AG09319 (cell line): ENCODE results near the gene DCTPP1.

Experiments
- DNase-seq: peaks from one replicate; pipeline ENCODE4 v3.0.0-alpha.2; 2010; ENCODE audit warnings: low read depth; ENCODE audit errors: extremely low read depth
- TF ChIP-seq, protein P1 (sequence below): IDR thresholded peaks from 2 replicates; pipeline ENCODE4 v1.5.1; 2011; ENCODE audit warnings: low read depth, mild to moderate bottlenecking, inconsistent platforms, low read length, moderate library complexity

Gene DCTPP1

DNA sequence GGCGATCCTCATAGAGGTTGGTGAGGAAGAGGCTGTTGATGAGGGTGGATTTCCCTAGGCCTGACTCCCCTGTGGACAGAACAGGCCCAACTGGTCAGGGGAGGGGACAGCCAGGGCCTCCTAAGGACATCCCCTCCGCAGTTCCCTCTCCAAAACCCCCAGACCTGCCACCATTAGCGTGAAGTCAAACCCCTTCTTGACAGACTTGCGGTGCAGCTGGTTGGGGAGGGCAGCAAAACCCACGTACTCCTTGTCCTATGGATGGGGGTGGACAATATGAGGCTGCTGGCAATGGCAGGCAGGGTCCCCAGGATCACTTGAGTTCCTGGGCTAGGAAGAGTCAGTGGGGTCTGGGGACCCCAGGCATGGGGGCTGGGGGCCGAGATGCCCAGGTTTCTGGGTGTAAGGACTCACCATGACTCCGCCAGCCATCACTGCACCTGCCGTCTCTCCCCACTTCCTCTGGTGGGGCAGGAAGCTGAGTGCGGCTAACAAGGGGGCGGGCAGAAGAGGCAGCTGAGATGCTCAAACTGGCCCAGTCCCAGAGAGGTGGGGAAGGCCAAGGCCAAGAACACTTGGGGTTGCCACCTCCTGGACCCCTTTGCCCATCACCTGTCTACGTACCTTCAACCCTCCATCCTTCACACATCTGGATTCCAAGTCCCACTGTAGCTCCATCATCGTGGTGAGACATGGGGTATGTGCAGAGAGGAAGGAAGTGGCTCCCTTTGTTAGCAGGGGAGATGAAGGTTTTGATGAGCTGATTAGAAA, 47.5 kb downstream of the DCTPP1 start, which contains the start of gene SEPTIN1:
SEPTIN1 (minus strand) TSS at position 451 of the 771 bp plus-strand sequence; CDS start at position 432, 19 bp downstream.
- DNase-seq, result no peak
- TF ChIP-seq, protein P1, sequence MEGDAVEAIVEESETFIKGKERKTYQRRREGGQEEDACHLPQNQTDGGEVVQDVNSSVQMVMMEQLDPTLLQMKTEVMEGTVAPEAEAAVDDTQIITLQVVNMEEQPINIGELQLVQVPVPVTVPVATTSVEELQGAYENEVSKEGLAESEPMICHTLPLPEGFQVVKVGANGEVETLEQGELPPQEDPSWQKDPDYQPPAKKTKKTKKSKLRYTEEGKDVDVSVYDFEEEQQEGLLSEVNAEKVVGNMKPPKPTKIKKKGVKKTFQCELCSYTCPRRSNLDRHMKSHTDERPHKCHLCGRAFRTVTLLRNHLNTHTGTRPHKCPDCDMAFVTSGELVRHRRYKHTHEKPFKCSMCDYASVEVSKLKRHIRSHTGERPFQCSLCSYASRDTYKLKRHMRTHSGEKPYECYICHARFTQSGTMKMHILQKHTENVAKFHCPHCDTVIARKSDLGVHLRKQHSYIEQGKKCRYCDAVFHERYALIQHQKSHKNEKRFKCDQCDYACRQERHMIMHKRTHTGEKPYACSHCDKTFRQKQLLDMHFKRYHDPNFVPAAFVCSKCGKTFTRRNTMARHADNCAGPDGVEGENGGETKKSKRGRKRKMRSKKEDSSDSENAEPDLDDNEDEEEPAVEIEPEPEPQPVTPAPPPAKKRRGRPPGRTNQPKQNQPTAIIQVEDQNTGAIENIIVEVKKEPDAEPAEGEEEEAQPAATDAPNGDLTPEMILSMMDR, result no peak

DNA sequence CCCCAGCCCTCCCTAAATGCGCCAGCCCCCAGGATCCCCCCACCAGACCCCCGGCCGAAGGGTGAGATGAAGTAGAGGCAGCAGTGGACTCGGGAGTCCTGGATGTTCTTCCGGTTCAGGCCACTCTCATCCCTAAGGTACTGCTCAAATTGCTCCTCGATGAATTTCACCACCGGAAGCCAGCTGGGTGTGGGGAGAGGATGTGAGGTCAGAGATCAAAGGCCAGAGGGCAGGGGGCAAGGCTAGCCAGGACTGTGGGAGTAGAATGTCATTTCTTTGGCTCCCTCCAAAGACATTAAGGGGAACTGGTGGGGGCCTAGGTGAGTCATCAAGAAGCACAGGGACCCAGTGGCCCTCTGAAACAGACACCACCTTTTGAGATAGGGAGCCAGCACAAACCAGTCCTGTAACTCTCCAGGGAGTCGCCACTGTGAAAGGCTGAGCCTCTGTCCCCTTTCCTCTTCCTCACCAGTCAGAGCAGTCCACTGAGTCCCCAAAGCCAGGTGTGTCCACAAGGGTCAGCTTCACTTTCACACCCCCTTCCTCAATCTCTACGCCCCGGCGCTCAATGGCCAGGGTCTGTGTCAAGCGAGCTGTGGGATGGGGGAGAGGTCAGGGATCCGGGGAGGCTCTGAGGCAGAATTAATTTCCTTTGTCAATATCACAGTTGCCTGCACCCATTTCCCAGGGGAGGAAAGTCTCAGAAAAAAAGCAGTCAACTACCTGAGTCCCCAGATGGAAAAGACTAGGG, 48.4 kb downstream of the DCTPP1 start:
- TF ChIP-seq, protein P1, result no peak
- DNase-seq, result no peak

DNA sequence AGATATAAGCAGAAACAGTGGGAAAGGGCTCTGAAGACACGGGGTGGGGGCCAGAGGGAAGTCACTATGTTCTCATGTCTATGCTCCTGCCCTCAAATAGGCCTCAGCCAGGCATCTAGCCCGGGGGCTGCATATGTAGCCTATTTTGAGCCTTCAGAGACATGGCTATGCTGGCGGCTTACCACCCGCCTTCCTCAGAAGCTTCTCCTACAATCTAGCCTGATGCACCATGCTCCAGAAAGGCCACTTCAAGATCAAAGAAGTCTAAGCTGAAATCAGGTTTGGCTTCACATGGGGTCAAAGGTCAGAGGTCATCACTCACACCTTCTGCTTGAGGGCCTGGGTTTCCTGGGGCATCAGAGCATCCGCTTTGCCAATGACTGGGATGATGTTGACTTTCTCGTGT, 49.0 kb downstream of the DCTPP1 start:
- no peak for DNase-seq
- TF ChIP-seq, protein P1, result no peak

DNA sequence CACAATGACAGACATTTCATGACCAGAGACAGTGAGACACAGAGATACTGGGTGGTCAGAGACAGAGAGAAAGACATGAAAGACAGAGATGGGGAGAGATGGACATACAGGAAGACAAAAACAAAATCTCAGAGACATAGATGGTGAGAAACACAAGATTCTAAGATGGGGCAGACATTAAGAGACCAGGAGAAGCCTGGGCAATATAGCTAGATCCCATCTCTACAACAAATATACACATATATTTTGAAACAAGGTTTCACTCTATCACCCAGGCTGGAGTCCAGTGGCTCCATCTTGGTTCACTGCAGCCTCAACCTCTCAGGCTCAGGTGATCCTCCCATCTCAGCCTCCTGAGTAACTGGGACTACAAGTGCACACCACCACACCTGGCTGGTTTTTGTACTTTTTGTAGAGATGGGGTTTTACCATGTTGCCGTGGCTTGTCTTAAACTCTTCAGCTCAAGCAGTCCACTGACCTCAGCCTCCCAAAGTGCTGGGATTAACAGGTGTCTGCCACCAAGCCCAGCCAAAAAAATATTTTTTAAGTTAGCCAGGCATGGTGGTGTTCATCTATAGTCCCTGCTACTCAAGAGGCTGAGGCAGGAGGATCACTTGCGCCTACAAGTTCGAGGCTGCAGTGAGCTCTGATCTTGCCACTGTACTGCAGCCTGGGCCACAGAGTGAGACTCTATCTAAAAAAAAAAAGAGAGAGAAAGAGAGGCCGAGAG, 49.6 kb downstream of the DCTPP1 start:
- DNase-seq, result no peak
- TF ChIP-seq, protein P1, result no peak

DNA sequence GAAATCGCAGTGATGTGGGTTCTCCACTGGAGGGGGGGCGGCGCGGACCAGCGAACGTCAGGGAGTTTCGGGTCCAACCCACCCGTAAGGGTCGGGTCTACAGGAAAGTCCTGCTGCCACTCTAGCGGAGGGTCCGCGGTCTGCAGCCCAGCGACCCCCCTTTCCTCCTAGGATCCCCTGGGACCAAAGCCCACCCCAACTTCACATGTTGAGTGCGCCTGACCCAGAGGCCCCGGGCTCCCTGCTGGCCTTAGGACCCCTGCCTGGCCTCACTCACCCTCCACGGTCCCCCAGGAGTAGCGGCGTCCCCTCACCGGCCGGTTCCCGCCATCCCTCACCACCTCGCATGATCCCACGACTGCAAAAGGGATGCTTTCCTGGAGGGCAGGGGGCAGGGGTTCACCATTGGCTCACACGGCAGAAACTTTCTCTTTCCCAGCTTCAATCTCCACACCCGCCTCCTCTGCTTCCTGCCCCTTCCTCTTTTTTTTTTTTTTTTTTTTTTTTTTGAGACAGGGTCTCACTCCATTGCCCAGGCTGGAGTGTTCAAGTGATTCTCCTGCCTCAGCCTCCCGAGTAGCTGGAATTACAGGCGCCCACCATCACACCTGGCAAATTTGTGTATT, 50.6 kb downstream of the DCTPP1 start:
- DNase-seq, result no peak

DNA sequence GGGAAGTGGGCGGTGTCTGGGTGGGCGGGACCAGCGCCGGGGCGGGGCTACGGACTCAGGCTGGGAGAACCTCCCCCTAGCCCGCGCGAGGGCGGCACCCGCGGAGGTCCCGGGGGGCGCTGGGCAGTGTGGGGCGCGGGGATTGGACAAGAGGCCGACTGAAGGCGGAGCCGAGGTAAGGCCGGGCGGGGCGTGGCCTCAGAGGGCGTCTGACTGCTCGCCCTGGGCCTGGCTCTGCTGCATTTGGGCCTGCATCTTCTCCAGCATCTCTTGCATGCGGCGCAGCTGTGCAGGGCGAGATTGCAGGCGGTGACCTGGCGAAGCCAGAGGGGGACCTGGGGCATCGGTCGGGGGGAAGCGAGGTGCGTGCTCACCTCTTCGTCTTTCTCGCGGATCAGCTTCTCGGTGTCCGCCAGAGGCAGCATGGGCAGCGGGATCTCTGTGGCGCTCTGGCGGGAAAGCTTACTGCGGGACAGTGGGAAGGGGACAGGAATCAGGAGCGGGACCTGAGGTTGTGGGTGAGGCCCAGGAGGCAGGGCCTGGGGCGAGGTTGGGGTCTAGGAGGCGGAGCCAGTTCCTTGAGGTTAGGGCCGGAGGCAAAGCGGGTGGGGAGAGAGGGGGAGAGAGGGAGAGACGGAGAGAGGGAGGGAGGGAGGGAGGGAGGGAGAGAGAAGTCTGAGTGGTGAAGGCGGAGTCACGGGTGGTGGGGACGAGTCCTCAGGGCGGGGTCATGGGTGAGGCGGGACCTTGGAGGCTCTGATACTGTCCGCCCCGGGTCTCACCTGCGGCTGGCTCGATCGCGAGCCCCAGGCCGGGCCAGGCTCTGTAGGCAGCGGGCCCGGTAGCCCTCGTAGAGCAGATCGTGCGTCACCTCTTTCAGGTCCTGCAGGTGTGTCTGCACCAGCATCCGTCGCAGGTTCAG, 51.3 kb downstream of the DCTPP1 start:
- TF ChIP-seq, protein P1, result peak; percentile 31
- peak; percentile 95 for DNase-seq

More for the DNA sequence above, 50.6 kb downstream of the DCTPP1 start:
- TF ChIP-seq, protein P1, result no peak
